HG03354 (cell line): ENCODE data around the gene DAB2IP.

Source experiments
- ATAC-seq: cut with Tn5 transposase; IDR thresholded peaks from one replicate; pipeline ENCODE4 v1.9.1; 2021; ENCODE audit warnings: mild to moderate bottlenecking; ENCODE audit not compliant: unreplicated experiment, poor library complexity, severe bottlenecking

DAB2IP gene

GRCh38 chr9:121660367-121660766 lies 8.9 kb downstream of the DAB2IP start:
- no peak for ATAC-seq

- no peak for ATAC-seq
These were observed 9.4 kb downstream of the DAB2IP start for GRCh38 chr9:121660876-121661275.

GRCh38 chr9:121661328-121661727 lies 9.9 kb downstream of the DAB2IP start:
- no peak for ATAC-seq

GRCh38 chr9:121662359-121662758 lies 10.9 kb downstream of the DAB2IP start:
- ATAC-seq = no peak

GRCh38 chr9:121662891-121663580 lies 11.6 kb downstream of the DAB2IP start:
- ATAC-seq = no peak

GRCh38 chr9:121663591-121663990 lies 12.2 kb downstream of the DAB2IP start:
- no peak for ATAC-seq

- ATAC-seq = no peak
These were observed 14.9 kb downstream of the DAB2IP start for GRCh38 chr9:121666294-121666693.

- ATAC-seq = no peak
These were observed 15.8 kb downstream of the DAB2IP start for GRCh38 chr9:121667214-121667613.

GRCh38 chr9:121667890-121668289 lies 16.5 kb downstream of the DAB2IP start:
- no peak for ATAC-seq

GRCh38 chr9:121670431-121670830 lies 19.0 kb downstream of the DAB2IP start:
- ATAC-seq = no peak

- no peak for ATAC-seq
These were observed 20.2 kb downstream of the DAB2IP start for GRCh38 chr9:121671612-121672155.

GRCh38 chr9:121672213-121672612 lies 20.8 kb downstream of the DAB2IP start:
- ATAC-seq = no peak

- ATAC-seq = no peak
These were observed 21.6 kb downstream of the DAB2IP start for GRCh38 chr9:121672986-121673385.

- ATAC-seq = no peak
These were observed 22.1 kb downstream of the DAB2IP start for GRCh38 chr9:121673576-121673975.

- ATAC-seq = no peak
These were observed 22.6 kb downstream of the DAB2IP start for GRCh38 chr9:121674017-121674416.

- ATAC-seq = no peak
These were observed 23.5 kb downstream of the DAB2IP start for GRCh38 chr9:121674952-121675351.

- no peak for ATAC-seq
These were observed 23.9 kb downstream of the DAB2IP start for GRCh38 chr9:121675381-121675780.

GRCh38 chr9:121675969-121676822 lies 24.8 kb downstream of the DAB2IP start:
- ATAC-seq = no peak

GRCh38 chr9:121676926-121677325 lies 25.5 kb downstream of the DAB2IP start:
- no peak for ATAC-seq

GRCh38 chr9:121678501-121679022 lies 27.1 kb downstream of the DAB2IP start:
- ATAC-seq = no peak
